HepG2 (cell line): ENCODE results near the gene VWA5B1.

ENCODE experiments used
- CREB1 ChIP-seq, 2 experiments: fragments of 450-650 bp in 1 of 2; IDR thresholded peaks; 2 replicates each; pipeline ENCODE4 v1.6.1; 2016 to 2017; ENCODE audit warnings: control low read depth in 1 of 2, mild to moderate bottlenecking in 1 of 2, missing compliant biosample characterization in 1 of 2, missing genetic modification characterization in 1 of 2
- NR1H2 ChIP-seq: sonication (generic); formaldehyde crosslinking; IDR thresholded peaks from 2 replicates; pipeline ENCODE4 v1.8.1; 2022; ENCODE audit warnings: low read depth, missing genetic modification reagents, borderline replicate concordance
- POLR2AphosphoS5 ChIP-seq: IDR thresholded peaks from 2 replicates; pipeline ENCODE4 v1.6.1; 2012; ENCODE audit warnings: low read depth, low read length
- SP1 ChIP-seq, 2 experiments: fragments of 450-650 bp in 1 of 2; sonication (generic) in 1 of 2; formaldehyde crosslinking in 1 of 2; IDR thresholded peaks; 2 replicates each; pipeline versions ENCODE4 v1.4.0 to v1.6.1; 2016 to 2020; ENCODE audit warnings: missing genetic modification reagents in 1 of 2
- ZNF670 ChIP-seq: sonication (generic); formaldehyde crosslinking; IDR thresholded peaks from 2 replicates; pipeline ENCODE4 v1.8.0; 2022; ENCODE audit warnings: mild to moderate bottlenecking, missing genetic modification reagents, borderline replicate concordance
- TF ChIP-seq, protein P1 (sequence below), 2 experiments: sonication (generic) in 1 of 2; formaldehyde crosslinking in 1 of 2; IDR thresholded peaks; 2 replicates each; pipeline versions ENCODE4 v1.6.1 to v1.9.0; 2014 to 2022; ENCODE audit warnings: antibody characterized with exemption in 1 of 2, borderline replicate concordance in 1 of 2, inconsistent platforms in 1 of 2, low read depth in 1 of 2, missing genetic modification reagents in 1 of 2
- TF ChIP-seq, protein P2 (sequence below): sonication (generic); formaldehyde crosslinking; IDR thresholded peaks from 2 replicates; pipeline ENCODE4 v1.5.0; 2020; ENCODE audit warnings: mild to moderate bottlenecking, missing genetic modification reagents, moderate library complexity
- TF ChIP-seq, protein P3 (sequence below): sonication (generic); formaldehyde crosslinking; IDR thresholded peaks from 2 replicates; pipeline ENCODE4 v1.8.1; 2022; ENCODE audit warnings: low read depth, mild to moderate bottlenecking, missing genetic modification reagents

DNA sequence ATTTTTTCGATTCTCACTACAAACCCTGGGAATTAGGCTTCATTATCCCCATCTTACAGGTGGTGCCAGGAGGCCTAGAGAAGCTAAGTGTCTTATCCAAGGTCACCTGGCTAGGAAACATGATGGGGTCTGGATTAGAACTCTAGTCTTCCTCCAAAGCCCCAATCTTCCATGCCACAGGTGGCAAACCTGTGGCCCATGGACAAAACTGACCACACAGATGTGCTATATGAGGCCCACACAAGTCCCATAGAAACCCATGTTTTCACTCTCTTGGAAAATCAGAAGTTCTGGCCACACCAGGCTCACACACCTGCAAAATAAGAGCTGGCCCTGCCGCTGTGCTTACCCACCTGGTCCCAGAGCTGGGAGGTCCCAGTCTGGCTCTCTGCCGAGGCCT, 21.6 kb downstream of the VWA5B1 start:
- no peak for TF ChIP-seq NR1H2 (CRISPR knock-in tag)
- TF ChIP-seq CREB1 (IDR thresholded peaks at IDR 0.05): no peak
- TF ChIP-seq CREB1 (CRISPR knock-in tag; IDR thresholded peaks at IDR 0.05): no peak
- TF ChIP-seq, protein P1, sequence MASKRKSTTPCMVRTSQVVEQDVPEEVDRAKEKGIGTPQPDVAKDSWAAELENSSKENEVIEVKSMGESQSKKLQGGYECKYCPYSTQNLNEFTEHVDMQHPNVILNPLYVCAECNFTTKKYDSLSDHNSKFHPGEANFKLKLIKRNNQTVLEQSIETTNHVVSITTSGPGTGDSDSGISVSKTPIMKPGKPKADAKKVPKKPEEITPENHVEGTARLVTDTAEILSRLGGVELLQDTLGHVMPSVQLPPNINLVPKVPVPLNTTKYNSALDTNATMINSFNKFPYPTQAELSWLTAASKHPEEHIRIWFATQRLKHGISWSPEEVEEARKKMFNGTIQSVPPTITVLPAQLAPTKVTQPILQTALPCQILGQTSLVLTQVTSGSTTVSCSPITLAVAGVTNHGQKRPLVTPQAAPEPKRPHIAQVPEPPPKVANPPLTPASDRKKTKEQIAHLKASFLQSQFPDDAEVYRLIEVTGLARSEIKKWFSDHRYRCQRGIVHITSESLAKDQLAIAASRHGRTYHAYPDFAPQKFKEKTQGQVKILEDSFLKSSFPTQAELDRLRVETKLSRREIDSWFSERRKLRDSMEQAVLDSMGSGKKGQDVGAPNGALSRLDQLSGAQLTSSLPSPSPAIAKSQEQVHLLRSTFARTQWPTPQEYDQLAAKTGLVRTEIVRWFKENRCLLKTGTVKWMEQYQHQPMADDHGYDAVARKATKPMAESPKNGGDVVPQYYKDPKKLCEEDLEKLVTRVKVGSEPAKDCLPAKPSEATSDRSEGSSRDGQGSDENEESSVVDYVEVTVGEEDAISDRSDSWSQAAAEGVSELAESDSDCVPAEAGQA (IDR thresholded peaks at IDR 0.05; ENCODE audit: low read depth): no peak
- TF ChIP-seq, protein P1 (CRISPR knock-in tag; IDR thresholded peaks at IDR 0.05; ENCODE audit: borderline replicate concordance): no peak
- no peak for TF ChIP-seq ZNF670
- TF ChIP-seq POLR2AphosphoS5: no peak
- TF ChIP-seq, protein P2, sequence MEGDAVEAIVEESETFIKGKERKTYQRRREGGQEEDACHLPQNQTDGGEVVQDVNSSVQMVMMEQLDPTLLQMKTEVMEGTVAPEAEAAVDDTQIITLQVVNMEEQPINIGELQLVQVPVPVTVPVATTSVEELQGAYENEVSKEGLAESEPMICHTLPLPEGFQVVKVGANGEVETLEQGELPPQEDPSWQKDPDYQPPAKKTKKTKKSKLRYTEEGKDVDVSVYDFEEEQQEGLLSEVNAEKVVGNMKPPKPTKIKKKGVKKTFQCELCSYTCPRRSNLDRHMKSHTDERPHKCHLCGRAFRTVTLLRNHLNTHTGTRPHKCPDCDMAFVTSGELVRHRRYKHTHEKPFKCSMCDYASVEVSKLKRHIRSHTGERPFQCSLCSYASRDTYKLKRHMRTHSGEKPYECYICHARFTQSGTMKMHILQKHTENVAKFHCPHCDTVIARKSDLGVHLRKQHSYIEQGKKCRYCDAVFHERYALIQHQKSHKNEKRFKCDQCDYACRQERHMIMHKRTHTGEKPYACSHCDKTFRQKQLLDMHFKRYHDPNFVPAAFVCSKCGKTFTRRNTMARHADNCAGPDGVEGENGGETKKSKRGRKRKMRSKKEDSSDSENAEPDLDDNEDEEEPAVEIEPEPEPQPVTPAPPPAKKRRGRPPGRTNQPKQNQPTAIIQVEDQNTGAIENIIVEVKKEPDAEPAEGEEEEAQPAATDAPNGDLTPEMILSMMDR (CRISPR knock-in tag): no peak
- TF ChIP-seq, protein P3, sequence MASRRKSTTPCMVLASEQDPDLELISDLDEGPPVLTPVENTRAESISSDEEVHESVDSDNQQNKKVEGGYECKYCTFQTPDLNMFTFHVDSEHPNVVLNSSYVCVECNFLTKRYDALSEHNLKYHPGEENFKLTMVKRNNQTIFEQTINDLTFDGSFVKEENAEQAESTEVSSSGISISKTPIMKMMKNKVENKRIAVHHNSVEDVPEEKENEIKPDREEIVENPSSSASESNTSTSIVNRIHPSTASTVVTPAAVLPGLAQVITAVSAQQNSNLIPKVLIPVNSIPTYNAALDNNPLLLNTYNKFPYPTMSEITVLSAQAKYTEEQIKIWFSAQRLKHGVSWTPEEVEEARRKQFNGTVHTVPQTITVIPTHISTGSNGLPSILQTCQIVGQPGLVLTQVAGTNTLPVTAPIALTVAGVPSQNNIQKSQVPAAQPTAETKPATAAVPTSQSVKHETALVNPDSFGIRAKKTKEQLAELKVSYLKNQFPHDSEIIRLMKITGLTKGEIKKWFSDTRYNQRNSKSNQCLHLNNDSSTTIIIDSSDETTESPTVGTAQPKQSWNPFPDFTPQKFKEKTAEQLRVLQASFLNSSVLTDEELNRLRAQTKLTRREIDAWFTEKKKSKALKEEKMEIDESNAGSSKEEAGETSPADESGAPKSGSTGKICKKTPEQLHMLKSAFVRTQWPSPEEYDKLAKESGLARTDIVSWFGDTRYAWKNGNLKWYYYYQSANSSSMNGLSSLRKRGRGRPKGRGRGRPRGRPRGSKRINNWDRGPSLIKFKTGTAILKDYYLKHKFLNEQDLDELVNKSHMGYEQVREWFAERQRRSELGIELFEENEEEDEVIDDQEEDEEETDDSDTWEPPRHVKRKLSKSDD: no peak
- no peak for TF ChIP-seq SP1 (IDR thresholded peaks at IDR 0.05)
- no peak for TF ChIP-seq SP1 (CRISPR knock-in tag; IDR thresholded peaks at IDR 0.05)
